Measurements from ENCODE around the gene ZDHHC9.

The ZDHHC9 gene

GRCh38 chrX:129793604-129794191, 50.0 kb downstream of the ZDHHC9 start:
- H2AFZ ChIP-seq (ENCODE audit: low read length), result no peak overlapping the region
- H4K20me1 ChIP-seq (ENCODE audit: insufficient read depth, low read length, poor library complexity, severe bottlenecking), result peaks cover 32% of the 10 kb centered on the region
- peaks cover 65% of the 10 kb centered on the region; the same call in 1 of the 2 replicates for H3K36me3 ChIP-seq (ENCODE audit: insufficient read depth, low read length)
- H3K79me2 ChIP-seq (ENCODE audit: insufficient read depth, low read length), result peaks cover 19% of the 10 kb centered on the region; the same call in 1 of the 2 replicates
- peaks cover 16% of the 10 kb centered on the region for H3K4me1 ChIP-seq (ENCODE audit: insufficient read depth, low read length, poor library complexity, severe bottlenecking)
- H3K4me3 ChIP-seq (ENCODE audit: low read length, poor library complexity, severe bottlenecking), result no peak overlapping the region
- no peak overlapping the region for H3K4me2 ChIP-seq (ENCODE audit: low read depth, low read length, poor library complexity, severe bottlenecking)
- H3K9me3 ChIP-seq (ENCODE audit: insufficient read depth, low read depth, low read length), result no peaks in the 10 kb centered on the region
- no peak overlapping the region for H3K9ac ChIP-seq (ENCODE audit: low read depth, low read length, poor library complexity, severe bottlenecking)
- H3F3A ChIP-seq (ENCODE audit: low read depth), result no peaks in the 10 kb centered on the region
- TF ChIP-seq CTCF (conservative IDR thresholded peaks at IDR 0.05; ENCODE audit: low read length) (no peak), EZH2phosphoT487 (IDR thresholded peaks at IDR 0.05; ENCODE audit: borderline replicate concordance) (no peak)
- H3K9me2 ChIP-seq (replicated peaks; ENCODE audit: low read depth, low read length), result no peaks in the 10 kb centered on the region
- no peaks in the 10 kb centered on the region for H3K27me3 ChIP-seq (ENCODE audit: insufficient read depth, low read length, poor library complexity, severe bottlenecking)

- peaks cover 8% of the 10 kb centered on the region for H3K4me1 ChIP-seq (ENCODE audit: insufficient read depth, low read length, poor library complexity, severe bottlenecking)
- peaks cover 38% of the 10 kb centered on the region for H4K20me1 ChIP-seq (ENCODE audit: insufficient read depth, low read length, poor library complexity, severe bottlenecking)
- H3K79me2 ChIP-seq (ENCODE audit: insufficient read depth, low read length), result peaks cover 29% of the 10 kb centered on the region; the same call in 1 of the 2 replicates
- no peak overlapping the region for H3K9ac ChIP-seq (ENCODE audit: low read depth, low read length, poor library complexity, severe bottlenecking)
- no peaks in the 10 kb centered on the region for H3K9me2 ChIP-seq (replicated peaks; ENCODE audit: low read depth, low read length)
- H3K27me3 ChIP-seq (ENCODE audit: insufficient read depth, low read length, poor library complexity, severe bottlenecking), result no peaks in the 10 kb centered on the region
- H2AFZ ChIP-seq (ENCODE audit: low read length), result no peak overlapping the region
- no peak overlapping the region for H3K4me3 ChIP-seq (ENCODE audit: low read length, poor library complexity, severe bottlenecking)
- TF ChIP-seq EZH2phosphoT487 (IDR thresholded peaks at IDR 0.05; ENCODE audit: borderline replicate concordance) (no peak), CTCF (conservative IDR thresholded peaks at IDR 0.05; ENCODE audit: low read length) (no peak)
- peaks cover 70% of the 10 kb centered on the region; the same call in 1 of the 2 replicates for H3K36me3 ChIP-seq (ENCODE audit: insufficient read depth, low read length)
- H3K9me3 ChIP-seq (ENCODE audit: insufficient read depth, low read depth, low read length), result no peaks in the 10 kb centered on the region
- no peak overlapping the region for H3K4me2 ChIP-seq (ENCODE audit: low read depth, low read length, poor library complexity, severe bottlenecking)
- H3F3A ChIP-seq (ENCODE audit: low read depth), result no peaks in the 10 kb centered on the region
These were observed 50.9 kb downstream of the ZDHHC9 start for GRCh38 chrX:129792586-129793291.

- TF ChIP-seq EZH2phosphoT487 (IDR thresholded peaks at IDR 0.05; ENCODE audit: borderline replicate concordance) (no peak), CTCF (conservative IDR thresholded peaks at IDR 0.05; ENCODE audit: low read length) (no peak)
- Histone ChIP-seq H3K79me2 (ENCODE audit: insufficient read depth, low read length) (peaks cover 36% of the 10 kb centered on the region), H3K4me2 (ENCODE audit: low read depth, low read length, poor library complexity, severe bottlenecking) (no peak overlapping the region), H3K4me1 (ENCODE audit: insufficient read depth, low read length, poor library complexity, severe bottlenecking) (peaks cover 11% of the 10 kb centered on the region), H3K36me3 (ENCODE audit: insufficient read depth, low read length) (peaks cover 73% of the 10 kb centered on the region; the same call in 1 of the 2 replicates), H3K9ac (ENCODE audit: low read depth, low read length, poor library complexity, severe bottlenecking) (no peak overlapping the region), H3K4me3 (ENCODE audit: low read length, poor library complexity, severe bottlenecking) (no peak overlapping the region), H3K9me3 (ENCODE audit: insufficient read depth, low read depth, low read length) (no peaks in the 10 kb centered on the region), H3K9me2 (replicated peaks; ENCODE audit: low read depth, low read length) (no peaks in the 10 kb centered on the region), H2AFZ (ENCODE audit: low read length) (no peak overlapping the region), H3K27me3 (ENCODE audit: insufficient read depth, low read length, poor library complexity, severe bottlenecking) (no peaks in the 10 kb centered on the region), H4K20me1 (ENCODE audit: insufficient read depth, low read length, poor library complexity, severe bottlenecking) (peaks cover 44% of the 10 kb centered on the region), H3F3A (ENCODE audit: low read depth) (no peaks in the 10 kb centered on the region)
These were observed 51.6 kb downstream of the ZDHHC9 start for GRCh38 chrX:129791961-129792570.
